ENCODE data around the gene COL18A1.

Gene COL18A1

DNA sequence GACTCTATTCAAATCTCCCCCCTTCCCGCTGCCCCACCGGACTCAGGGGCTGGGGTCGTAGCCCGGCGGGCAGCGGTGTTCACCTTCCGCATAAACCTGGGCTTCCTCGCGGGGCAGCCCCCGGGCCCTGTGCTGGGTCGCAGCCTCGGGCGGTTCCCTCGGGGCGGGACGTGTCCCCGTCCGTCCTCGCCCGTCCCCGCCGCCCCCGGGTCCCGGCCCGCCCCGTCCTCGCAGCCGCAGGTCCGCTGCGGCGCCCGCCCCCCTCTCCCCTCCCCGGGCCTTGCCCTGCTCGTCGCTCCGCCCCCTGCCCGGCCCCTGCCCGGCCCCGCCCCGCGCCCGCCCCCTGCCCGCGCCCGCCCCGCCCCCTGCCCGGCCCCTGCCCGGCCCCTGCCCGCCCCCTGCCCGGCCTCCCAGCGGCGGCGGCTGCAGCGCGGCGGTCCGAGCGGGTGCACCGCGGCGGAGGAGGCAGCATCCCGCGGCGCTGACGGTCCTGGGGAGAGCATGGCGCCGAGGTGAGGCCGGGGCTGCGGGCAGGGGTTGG is at the start of gene COL18A1:
TSS of gene COL18A1 (plus strand) at position 436 of the 541 bp plus-strand sequence. CDS start at position 502, 66 bp downstream.
- Histone ChIP-seq H3K27me3 (ENCODE audit: control insufficient read depth in 1 of 2, insufficient read depth in 2 of 2, low read length in 2 of 2) (peaks cover 0 to 15% of the 10 kb centered on the region in 2 donors), H3K9ac (ENCODE audit: low read length) (no peak within 1 kb of the TSS), H3K36me3 (ENCODE audit: insufficient read depth, low read length) (no peaks in the 10 kb centered on the region), H3K4me3 (ENCODE audit: low read depth in 1 of 2, low read length in 2 of 2) (peak within 1 kb of the TSS; percentile 27 to 64), H3K4me1 (ENCODE audit: insufficient read depth, low read length) (peaks cover 7% of the 10 kb centered on the region), H3K9me3 (ENCODE audit: low read length) (no peaks in the 10 kb centered on the region), H3K27ac (ENCODE audit: low read depth, low read length) (peak within 1 kb of the TSS; percentile 75)

DNA sequence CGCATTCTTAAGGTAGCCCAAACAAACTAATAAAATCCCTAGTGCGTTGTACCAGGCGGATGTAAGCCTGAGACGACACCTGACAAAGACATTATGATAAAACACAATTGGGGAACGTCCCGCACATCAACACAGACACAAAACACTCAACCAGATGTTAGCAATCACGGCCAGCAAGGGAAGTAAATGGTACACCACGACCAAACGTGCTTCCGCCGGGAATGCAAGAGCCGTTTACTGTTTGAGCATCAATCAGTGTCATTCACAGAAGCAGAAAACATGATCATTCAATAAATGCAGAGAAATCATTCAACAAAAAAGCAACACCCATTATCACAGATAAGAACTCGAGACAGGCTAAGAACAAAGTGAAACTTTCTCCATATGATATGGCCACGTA is 49.4 kb upstream of the COL18A1 start:
- Histone ChIP-seq H3K4me3 (ENCODE audit: low read depth in 1 of 2, low read length in 2 of 2) (no peak overlapping the region), H3K9ac (ENCODE audit: low read length) (no peak overlapping the region), H3K9me3 (ENCODE audit: low read length) (no peaks in the 10 kb centered on the region), H3K36me3 (ENCODE audit: insufficient read depth, low read length) (no peaks in the 10 kb centered on the region), H3K27ac (ENCODE audit: low read depth, low read length) (no peak overlapping the region), H3K27me3 (ENCODE audit: control insufficient read depth in 1 of 2, insufficient read depth in 2 of 2, low read length in 2 of 2) (no peaks in the 10 kb centered on the region), H3K4me1 (ENCODE audit: insufficient read depth, low read length) (peaks cover 9% of the 10 kb centered on the region)

DNA sequence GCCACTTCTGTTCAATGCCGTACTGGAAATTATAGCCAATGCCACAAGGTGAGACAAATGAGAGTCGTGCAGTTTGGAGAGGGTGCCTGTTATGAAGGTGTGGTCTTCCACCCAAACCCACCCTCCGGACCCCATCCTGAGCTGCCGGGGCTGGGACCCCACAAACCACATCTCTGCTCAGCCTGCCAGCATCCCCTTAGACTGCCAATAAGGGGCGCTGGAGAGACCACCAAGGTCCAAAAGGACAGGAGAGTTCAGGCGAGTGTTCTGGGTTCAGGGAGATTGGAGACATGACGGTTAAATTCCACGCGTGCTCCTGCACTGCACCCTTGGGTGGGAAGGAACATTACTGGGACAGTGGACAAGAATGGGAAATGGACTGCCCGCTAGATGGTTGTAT is 48.7 kb upstream of the COL18A1 start:
- Histone ChIP-seq H3K36me3 (ENCODE audit: insufficient read depth, low read length) (no peaks in the 10 kb centered on the region), H3K27ac (ENCODE audit: low read depth, low read length) (no peak overlapping the region), H3K4me1 (ENCODE audit: insufficient read depth, low read length) (peaks cover 8% of the 10 kb centered on the region), H3K9ac (ENCODE audit: low read length) (no peak overlapping the region), H3K4me3 (ENCODE audit: low read depth in 1 of 2, low read length in 2 of 2) (no peak overlapping the region), H3K27me3 (ENCODE audit: control insufficient read depth in 1 of 2, insufficient read depth in 2 of 2, low read length in 2 of 2) (no peaks in the 10 kb centered on the region), H3K9me3 (ENCODE audit: low read length) (no peaks in the 10 kb centered on the region)

DNA sequence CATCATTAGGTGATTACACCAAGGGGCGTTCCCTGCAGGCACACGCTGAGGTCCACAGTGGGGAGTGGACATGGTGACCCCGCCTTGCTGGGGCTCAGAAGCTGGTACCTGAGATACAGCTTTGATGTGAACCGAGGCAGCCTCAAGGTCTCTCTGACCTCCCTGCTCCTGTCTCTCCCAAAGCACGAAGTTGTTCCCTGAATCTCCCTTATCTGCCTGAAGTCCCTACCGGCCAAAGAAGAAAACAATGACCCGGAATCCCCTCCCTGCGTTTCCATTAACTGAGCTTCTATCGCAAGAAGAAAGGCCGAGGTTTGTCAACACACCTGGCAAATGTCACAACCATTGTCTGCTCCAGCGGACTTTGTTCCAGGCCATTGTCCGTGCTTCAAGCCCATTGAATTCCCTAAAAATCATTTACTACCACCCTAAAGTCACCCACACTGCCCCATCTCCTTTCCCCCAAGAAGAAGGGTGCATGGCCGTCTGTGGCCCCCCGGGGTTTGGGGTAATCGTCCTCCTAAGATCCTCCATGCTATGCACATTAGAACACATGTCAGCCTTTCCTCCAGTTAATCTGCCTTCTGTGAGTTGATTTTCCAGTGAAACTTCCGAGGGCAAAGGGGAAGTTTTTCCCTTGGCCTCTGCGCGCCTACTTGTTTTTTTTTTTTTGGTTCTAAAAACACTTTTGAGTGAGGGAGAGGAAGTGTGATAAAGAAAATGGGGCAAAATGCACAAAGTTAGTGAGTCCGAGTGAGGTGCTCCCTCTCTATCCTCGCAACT is 48.1 kb upstream of the COL18A1 start:
- H3K9ac ChIP-seq (ENCODE audit: low read length), result no peak overlapping the region
- H3K4me1 ChIP-seq (ENCODE audit: insufficient read depth, low read length), result peaks cover 8% of the 10 kb centered on the region
- H3K4me3 ChIP-seq (ENCODE audit: low read depth in 1 of 2, low read length in 2 of 2), result no peak overlapping the region
- no peaks in the 10 kb centered on the region for H3K36me3 ChIP-seq (ENCODE audit: insufficient read depth, low read length)
- H3K27ac ChIP-seq (ENCODE audit: low read depth, low read length), result no peak overlapping the region
- no peaks in the 10 kb centered on the region for H3K9me3 ChIP-seq (ENCODE audit: low read length)
- H3K27me3 ChIP-seq (ENCODE audit: control insufficient read depth in 1 of 2, insufficient read depth in 2 of 2, low read length in 2 of 2), result no peaks in the 10 kb centered on the region

DNA sequence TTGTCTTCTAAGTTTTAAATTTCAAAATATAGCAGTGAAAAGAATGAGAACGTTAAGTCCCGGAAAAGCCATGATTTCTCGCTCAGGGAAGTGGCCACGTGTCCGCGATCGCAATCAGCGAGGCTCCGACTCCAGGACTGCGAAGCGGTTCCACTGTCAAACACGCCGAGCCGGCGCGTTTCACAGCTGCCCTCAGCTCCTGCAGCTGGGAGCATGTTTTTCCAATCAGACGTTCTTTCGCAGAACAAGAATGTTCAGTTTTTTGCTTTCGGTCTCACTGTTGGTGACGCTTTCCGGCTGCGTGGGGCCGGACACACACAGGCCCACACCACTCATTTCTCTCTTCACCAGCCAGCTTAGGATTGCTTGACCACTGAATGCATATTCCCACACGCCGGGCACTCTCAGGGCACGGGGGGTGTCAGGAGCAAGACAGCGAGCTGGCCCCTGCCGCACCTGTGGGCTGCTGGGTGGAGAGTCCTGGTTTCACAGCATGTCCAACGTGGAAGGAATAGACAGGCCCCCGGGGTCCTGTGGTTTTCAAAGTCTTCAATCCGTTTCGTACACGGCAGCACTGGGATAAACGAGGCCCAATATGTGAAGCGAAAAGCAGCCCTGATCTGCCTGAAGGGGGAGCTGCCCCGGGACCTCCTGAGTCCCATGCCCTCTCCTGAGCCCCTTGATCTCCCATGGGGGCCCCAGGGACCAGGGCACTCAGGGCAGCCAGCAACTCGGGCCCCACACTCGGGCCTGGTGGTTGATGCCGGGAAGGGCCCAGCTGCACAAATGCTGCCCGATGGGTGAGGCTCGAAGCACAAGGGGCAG is 47.3 kb upstream of the COL18A1 start:
- peaks cover 8% of the 10 kb centered on the region for H3K4me1 ChIP-seq (ENCODE audit: insufficient read depth, low read length)
- H3K9ac ChIP-seq (ENCODE audit: low read length), result no peak overlapping the region
- H3K9me3 ChIP-seq (ENCODE audit: low read length), result no peaks in the 10 kb centered on the region
- H3K36me3 ChIP-seq (ENCODE audit: insufficient read depth, low read length), result no peaks in the 10 kb centered on the region
- H3K27ac ChIP-seq (ENCODE audit: low read depth, low read length), result no peak overlapping the region
- H3K4me3 ChIP-seq (ENCODE audit: low read depth in 1 of 2, low read length in 2 of 2), result no peak overlapping the region
- H3K27me3 ChIP-seq (ENCODE audit: control insufficient read depth in 1 of 2, insufficient read depth in 2 of 2, low read length in 2 of 2), result no peaks in the 10 kb centered on the region

DNA sequence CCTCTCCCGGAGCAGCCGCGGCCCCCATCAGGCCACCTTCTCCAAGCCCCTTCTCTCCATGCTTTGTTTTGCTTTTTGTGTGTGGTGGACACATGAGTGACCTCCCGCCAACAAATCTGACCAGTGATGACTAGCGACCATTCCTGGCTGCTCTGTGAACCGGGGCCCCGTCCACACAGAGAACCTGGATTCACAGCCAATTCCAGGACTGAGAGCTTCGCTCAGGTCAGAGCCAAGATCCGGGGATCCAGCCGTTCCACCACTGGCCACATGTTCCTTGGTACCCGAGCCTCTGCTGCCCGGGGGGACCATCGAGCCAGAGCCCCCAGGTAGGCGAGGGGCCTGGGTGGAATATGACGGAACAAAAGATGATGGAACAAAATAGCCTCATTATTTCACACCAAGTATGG is 46.7 kb upstream of the COL18A1 start:
- H3K4me1 ChIP-seq (ENCODE audit: insufficient read depth, low read length), result peaks cover 13% of the 10 kb centered on the region
- no peak overlapping the region for H3K9ac ChIP-seq (ENCODE audit: low read length)
- H3K27ac ChIP-seq (ENCODE audit: low read depth, low read length), result no peak overlapping the region
- H3K4me3 ChIP-seq (ENCODE audit: low read depth in 1 of 2, low read length in 2 of 2), result no peak overlapping the region
- H3K9me3 ChIP-seq (ENCODE audit: low read length), result no peaks in the 10 kb centered on the region
- H3K27me3 ChIP-seq (ENCODE audit: control insufficient read depth in 1 of 2, insufficient read depth in 2 of 2, low read length in 2 of 2), result no peaks in the 10 kb centered on the region
- H3K36me3 ChIP-seq (ENCODE audit: insufficient read depth, low read length), result no peaks in the 10 kb centered on the region

DNA sequence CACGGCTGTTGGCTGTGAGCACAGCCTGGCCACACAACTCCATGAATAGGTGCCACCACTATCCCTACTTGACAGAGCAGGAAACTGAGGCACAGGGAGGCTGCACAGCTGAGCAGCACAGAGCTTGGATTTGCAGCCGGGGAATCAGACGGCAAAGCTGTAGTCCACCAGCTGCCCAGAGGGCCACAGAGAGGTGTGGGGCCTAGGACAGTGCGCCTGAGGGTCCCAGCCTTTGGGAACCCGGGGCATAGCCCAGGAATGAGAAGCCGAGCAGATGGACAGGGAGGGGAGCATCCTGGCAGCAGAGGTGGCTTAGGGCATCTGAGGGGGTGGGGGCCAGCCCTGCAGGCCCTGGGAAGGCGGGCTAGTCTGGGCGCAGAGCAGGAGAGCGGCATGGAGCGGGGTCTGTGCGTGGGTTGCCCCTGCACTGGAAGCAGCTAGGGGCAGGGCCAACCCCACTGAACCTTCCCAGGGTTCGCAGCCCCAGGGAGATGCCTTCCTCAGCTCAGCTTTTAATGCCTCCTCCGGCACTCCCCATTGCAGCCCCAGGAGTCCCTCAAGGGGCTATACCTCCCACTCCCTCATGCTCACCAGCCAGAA is 46.2 kb upstream of the COL18A1 start:
- H3K9me3 ChIP-seq (ENCODE audit: low read length), result no peaks in the 10 kb centered on the region
- H3K4me3 ChIP-seq (ENCODE audit: low read depth in 1 of 2, low read length in 2 of 2), result no peak overlapping the region
- no peak overlapping the region for H3K9ac ChIP-seq (ENCODE audit: low read length)
- no peaks in the 10 kb centered on the region for H3K27me3 ChIP-seq (ENCODE audit: control insufficient read depth in 1 of 2, insufficient read depth in 2 of 2, low read length in 2 of 2)
- H3K27ac ChIP-seq (ENCODE audit: low read depth, low read length), result no peak overlapping the region
- no peaks in the 10 kb centered on the region for H3K36me3 ChIP-seq (ENCODE audit: insufficient read depth, low read length)
- H3K4me1 ChIP-seq (ENCODE audit: insufficient read depth, low read length), result peaks cover 19% of the 10 kb centered on the region

DNA sequence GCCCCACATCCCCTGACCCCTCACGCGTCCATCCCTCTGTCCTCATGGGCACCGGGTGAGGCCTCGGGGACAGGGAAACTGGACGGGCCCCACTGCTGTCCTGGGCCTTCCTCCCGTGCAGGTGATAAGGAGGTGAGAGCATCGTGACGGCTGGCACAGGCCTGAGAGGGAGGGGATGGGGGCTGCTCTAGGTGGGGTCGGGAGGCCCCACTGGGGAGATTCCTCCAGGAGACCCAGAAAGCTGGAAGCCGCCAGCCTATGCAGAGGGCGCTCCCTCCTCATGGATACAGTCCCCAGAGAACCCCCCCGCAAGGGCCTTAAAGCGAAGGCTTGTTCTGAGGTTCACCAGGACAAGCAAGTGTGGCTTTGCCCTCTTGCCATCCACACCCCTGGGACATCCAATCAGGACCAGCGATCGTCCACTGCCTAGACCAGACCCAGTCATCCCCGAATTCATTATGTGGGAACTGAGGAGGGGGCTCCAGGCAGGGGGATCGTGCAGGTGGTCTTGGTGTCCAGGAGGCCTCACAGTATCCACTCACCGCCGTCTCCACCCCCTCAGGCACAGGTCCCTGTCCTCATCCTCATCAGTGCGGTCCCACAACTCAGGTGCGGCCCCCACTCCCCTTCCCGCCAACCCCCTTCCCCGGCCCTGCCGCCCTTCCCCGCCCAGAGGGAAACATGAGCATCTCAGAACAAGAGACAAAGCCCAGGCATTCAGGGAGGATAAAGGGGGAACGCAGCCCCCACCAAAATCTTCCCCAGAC is 45.3 kb upstream of the COL18A1 start:
- H3K9ac ChIP-seq (ENCODE audit: low read length), result no peak overlapping the region
- no peaks in the 10 kb centered on the region for H3K27me3 ChIP-seq (ENCODE audit: control insufficient read depth in 1 of 2, insufficient read depth in 2 of 2, low read length in 2 of 2)
- H3K27ac ChIP-seq (ENCODE audit: low read depth, low read length), result no peak overlapping the region
- H3K4me1 ChIP-seq (ENCODE audit: insufficient read depth, low read length), result peaks cover 26% of the 10 kb centered on the region
- H3K36me3 ChIP-seq (ENCODE audit: insufficient read depth, low read length), result no peaks in the 10 kb centered on the region
- no peak overlapping the region for H3K4me3 ChIP-seq (ENCODE audit: low read depth in 1 of 2, low read length in 2 of 2)
- H3K9me3 ChIP-seq (ENCODE audit: low read length), result no peaks in the 10 kb centered on the region

DNA sequence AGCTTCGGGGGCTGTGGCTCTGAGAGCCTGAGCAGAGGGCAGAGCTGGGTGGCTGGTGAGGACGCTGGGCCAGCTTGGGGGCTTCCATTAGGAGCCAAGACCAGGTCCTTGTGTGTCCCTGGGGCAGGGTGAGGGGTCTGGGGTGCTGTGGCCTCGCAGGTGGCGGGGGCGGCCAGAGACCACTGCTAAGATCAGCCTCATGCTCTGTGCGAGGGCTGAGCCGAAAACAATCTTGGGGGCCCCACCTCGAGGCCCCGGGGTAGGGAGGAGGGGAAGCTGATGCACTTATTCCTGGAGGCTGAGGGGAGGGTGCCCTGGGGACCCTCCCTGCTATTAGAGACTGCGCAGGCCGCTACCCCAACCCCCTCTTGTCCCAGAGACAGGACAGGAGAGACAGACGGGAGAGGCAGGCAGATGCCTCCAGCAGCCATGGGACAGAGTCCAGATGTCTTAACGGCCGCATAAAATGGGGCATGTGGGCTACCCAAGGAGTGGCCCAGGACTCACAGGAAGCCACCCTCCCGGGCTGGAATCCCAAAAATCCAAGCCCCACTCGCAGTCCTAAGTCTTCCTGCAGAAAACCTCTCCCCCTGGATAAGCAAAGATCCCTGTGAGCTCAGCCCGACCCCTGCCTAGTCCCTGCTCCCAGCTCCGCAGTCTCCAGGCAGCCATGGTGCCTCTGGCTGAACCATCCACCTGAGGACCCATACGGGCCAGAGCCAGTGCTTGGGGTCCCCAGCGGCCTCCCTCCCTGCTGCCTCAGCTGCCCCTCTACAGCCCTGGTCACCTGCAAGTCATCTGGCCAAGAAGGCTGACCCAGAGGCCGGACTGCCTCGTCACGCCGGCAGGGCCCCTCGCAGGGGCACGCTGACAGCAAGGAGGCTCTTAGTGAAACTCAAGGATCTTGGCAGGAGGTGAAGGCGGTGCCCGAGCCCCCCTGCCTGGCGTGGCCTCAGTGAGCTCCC is 43.6 kb upstream of the COL18A1 start:
- Histone ChIP-seq H3K27me3 (ENCODE audit: control insufficient read depth in 1 of 2, insufficient read depth in 2 of 2, low read length in 2 of 2) (no peaks in the 10 kb centered on the region), H3K4me3 (ENCODE audit: low read depth in 1 of 2, low read length in 2 of 2) (no peak overlapping the region), H3K27ac (ENCODE audit: low read depth, low read length) (no peak overlapping the region), H3K9me3 (ENCODE audit: low read length) (no peaks in the 10 kb centered on the region), H3K36me3 (ENCODE audit: insufficient read depth, low read length) (no peaks in the 10 kb centered on the region), H3K9ac (ENCODE audit: low read length) (no peak overlapping the region), H3K4me1 (ENCODE audit: insufficient read depth, low read length) (peaks cover 31% of the 10 kb centered on the region)

DNA sequence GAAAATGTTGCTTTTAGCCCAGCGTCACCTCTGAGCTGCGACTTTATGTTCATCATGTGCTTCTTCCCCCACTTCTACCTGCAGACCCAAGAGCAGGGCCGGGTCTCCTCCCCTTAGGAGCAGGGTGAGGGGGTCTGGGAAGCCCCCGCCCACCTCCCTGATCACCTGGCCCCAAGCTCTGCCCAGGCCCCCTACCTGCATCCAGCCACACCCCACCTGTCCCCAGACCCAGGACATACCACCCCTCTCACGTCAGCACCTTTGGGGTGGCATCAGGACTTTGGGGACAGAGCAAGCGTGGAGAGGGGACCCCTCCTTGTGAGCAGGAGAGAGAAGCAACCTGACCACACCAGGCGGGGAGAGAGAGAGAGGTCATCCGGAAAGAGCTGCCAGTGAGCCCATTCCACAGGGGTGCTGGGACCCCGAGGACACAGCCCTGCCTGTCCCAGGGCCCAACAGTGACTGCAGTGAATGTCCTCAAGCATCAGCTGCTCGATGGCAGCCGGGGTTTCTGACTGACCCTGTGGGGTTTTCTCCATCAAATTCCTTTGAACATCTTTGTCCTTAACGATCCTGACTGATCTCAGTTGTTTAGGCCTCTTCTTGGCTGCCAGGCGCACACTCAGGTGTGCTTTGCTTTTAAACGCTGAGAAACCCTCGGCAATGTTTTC is 42.8 kb upstream of the COL18A1 start:
- Histone ChIP-seq H3K27me3 (ENCODE audit: control insufficient read depth in 1 of 2, insufficient read depth in 2 of 2, low read length in 2 of 2) (no peaks in the 10 kb centered on the region), H3K4me1 (ENCODE audit: insufficient read depth, low read length) (peaks cover 24% of the 10 kb centered on the region), H3K27ac (ENCODE audit: low read depth, low read length) (no peak overlapping the region), H3K4me3 (ENCODE audit: low read depth in 1 of 2, low read length in 2 of 2) (no peak overlapping the region), H3K36me3 (ENCODE audit: insufficient read depth, low read length) (no peaks in the 10 kb centered on the region), H3K9ac (ENCODE audit: low read length) (no peak overlapping the region), H3K9me3 (ENCODE audit: low read length) (no peaks in the 10 kb centered on the region)
